ENCODE results near the gene CHD9.
"Not testable (repeated sequence)": the region's sequence is repeated elsewhere in the genome, so short reads cannot be mapped to it uniquely, and the experiment has no call there.

The CHD9 gene

GRCh38 chr16:53261276-53261675, 206.5 kb downstream of the CHD9 start:
- H3K4me3 ChIP-seq (ENCODE audit: low read depth, low read length), result no peak overlapping the region
- TF ChIP-seq CTCF (IDR thresholded peaks at IDR 0.05; ENCODE audit: low read depth, low read length, missing control alignments), result no peak
- in situ Hi-C loops (cut with HindIII; ENCODE audit: low sequenced_read_pairs), result no loop called here
- no peak for DNase-seq (ENCODE audit: low read depth)

GRCh38 chr16:53262645-53263044, 207.9 kb downstream of the CHD9 start:
- TF ChIP-seq CTCF (IDR thresholded peaks at IDR 0.05; ENCODE audit: low read depth, low read length, missing control alignments), result no peak
- in situ Hi-C loops (cut with HindIII; ENCODE audit: low sequenced_read_pairs), result no loop called here
- DNase-seq (ENCODE audit: low read depth), result no peak
- no peak overlapping the region for H3K4me3 ChIP-seq (ENCODE audit: low read depth, low read length)

- no peak for DNase-seq (ENCODE audit: low read depth)
- no peak for TF ChIP-seq CTCF (IDR thresholded peaks at IDR 0.05; ENCODE audit: low read depth, low read length, missing control alignments)
- no peak overlapping the region for H3K4me3 ChIP-seq (ENCODE audit: low read depth, low read length)
- in situ Hi-C loops (cut with HindIII; ENCODE audit: low sequenced_read_pairs), result no loop called here
Observed at GRCh38 chr16:53266156-53266555, 211.4 kb downstream of the CHD9 start.

- not testable (repeated sequence) for H3K4me3 ChIP-seq (ENCODE audit: low read depth, low read length)
Observed at GRCh38 chr16:53278498-53278897, 223.7 kb downstream of the CHD9 start.

GRCh38 chr16:53281280-53281679, 226.5 kb downstream of the CHD9 start:
- DNase-seq (ENCODE audit: low read depth), result no peak
- in situ Hi-C loops (cut with HindIII; ENCODE audit: low sequenced_read_pairs), result loop anchor here (5.0 kb wide), 1 partner anchor 49 kb away; no protein-coding TSS in a partner anchor
- no peak for TF ChIP-seq CTCF (IDR thresholded peaks at IDR 0.05; ENCODE audit: low read depth, low read length, missing control alignments)
- no peak overlapping the region for H3K4me3 ChIP-seq (ENCODE audit: low read depth, low read length)

More at GRCh38 chr16:53278498-53278897, 223.7 kb downstream of the CHD9 start:
- DNase-seq (ENCODE audit: low read depth); in situ Hi-C loops (cut with HindIII; ENCODE audit: low sequenced_read_pairs): not testable (repeated sequence)

GRCh38 chr16:53281859-53282258, 227.1 kb downstream of the CHD9 start:
- TF ChIP-seq CTCF (IDR thresholded peaks at IDR 0.05; ENCODE audit: low read depth, low read length, missing control alignments), result no peak
- in situ Hi-C loops (cut with HindIII; ENCODE audit: low sequenced_read_pairs), result loop anchor here (5.0 kb wide), 1 partner anchor 50 kb away; no protein-coding TSS in a partner anchor
- H3K4me3 ChIP-seq (ENCODE audit: low read depth, low read length), result no peak overlapping the region
- no peak for DNase-seq (ENCODE audit: low read depth)

GRCh38 chr16:53282328-53282727, 227.5 kb downstream of the CHD9 start:
- no peak overlapping the region for H3K4me3 ChIP-seq (ENCODE audit: low read depth, low read length)
- no peak for DNase-seq (ENCODE audit: low read depth)
- TF ChIP-seq CTCF (IDR thresholded peaks at IDR 0.05; ENCODE audit: low read depth, low read length, missing control alignments), result no peak
- in situ Hi-C loops (cut with HindIII; ENCODE audit: low sequenced_read_pairs), result loop anchor here (5.0 kb wide), 1 partner anchor 50 kb away; no protein-coding TSS in a partner anchor
